Peyer's patch (tissue), 4 donors: ENCODE measurements around the gene BSPRY.

Source experiments
- POLR2A ChIP-seq, 2 donors: fragments of 450-650 bp; IDR thresholded peaks; one replicate each; pipeline ENCODE4 v1.5.1; 2017; ENCODE audit warnings: antibody characterized with exemption in 2 of 2, mild to moderate bottlenecking in 2 of 2, moderate library complexity in 2 of 2
- TF ChIP-seq, protein P1 (sequence below), 6 experiments: fragments of 450-650 bp in 4 of 6; fragments of 200-600 bp in 2 of 6; sonication (generic) in 1 of 6; IDR thresholded peaks; one replicate each; pipeline ENCODE4 v1.5.1; 2017 to 2019; ENCODE audit warnings: antibody characterized with exemption in 6 of 6, mild to moderate bottlenecking in 3 of 6, moderate library complexity in 1 of 6

DNA sequence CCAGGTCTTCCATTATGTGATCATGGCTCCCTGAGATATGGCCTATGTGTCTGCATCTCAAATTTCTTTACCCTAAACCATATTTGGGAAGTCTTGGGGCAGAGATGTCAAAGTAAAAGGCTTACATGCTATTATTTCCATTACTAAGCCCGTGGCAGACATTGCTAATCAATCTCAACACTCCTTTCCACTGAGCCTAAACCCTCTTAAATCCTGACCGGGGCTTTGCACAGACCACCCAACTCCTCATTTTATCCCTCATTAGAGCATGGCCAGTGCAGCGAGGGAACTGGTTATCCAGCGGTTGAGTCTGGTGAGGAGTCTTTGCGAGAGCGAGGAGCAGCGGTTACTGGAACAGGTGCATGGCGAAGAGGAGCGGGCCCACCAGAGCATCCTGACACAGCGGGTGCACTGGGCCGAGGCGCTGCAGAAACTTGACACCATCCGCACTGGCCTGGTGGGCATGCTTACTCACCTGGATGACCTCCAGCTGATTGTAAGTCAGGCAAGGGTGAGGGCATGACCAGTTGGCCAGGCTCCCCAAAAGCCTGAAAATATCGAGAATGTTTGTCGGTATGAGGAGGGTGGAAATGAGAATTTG is 11.0 kb downstream of the BSPRY start:
- no peak for TF ChIP-seq POLR2A (IDR thresholded peaks at IDR 0.05)
- TF ChIP-seq, protein P1, sequence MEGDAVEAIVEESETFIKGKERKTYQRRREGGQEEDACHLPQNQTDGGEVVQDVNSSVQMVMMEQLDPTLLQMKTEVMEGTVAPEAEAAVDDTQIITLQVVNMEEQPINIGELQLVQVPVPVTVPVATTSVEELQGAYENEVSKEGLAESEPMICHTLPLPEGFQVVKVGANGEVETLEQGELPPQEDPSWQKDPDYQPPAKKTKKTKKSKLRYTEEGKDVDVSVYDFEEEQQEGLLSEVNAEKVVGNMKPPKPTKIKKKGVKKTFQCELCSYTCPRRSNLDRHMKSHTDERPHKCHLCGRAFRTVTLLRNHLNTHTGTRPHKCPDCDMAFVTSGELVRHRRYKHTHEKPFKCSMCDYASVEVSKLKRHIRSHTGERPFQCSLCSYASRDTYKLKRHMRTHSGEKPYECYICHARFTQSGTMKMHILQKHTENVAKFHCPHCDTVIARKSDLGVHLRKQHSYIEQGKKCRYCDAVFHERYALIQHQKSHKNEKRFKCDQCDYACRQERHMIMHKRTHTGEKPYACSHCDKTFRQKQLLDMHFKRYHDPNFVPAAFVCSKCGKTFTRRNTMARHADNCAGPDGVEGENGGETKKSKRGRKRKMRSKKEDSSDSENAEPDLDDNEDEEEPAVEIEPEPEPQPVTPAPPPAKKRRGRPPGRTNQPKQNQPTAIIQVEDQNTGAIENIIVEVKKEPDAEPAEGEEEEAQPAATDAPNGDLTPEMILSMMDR (IDR thresholded peaks at IDR 0.05): no peak
